GM12872 (cell line): Measurements from ENCODE around the gene EEFSEC.

Experiments used
- CTCF ChIP-seq: IDR thresholded peaks from 3 replicates; pipeline ENCODE4 v1.5.1; 2011; ENCODE audit warnings: low read depth, mild to moderate bottlenecking, low read length, moderate library complexity; ENCODE audit not compliant: insufficient read depth

EEFSEC gene

GRCh38 chr3:128356822-128357221 lies 203.5 kb downstream of the EEFSEC start:
- no peak for TF ChIP-seq CTCF

- TF ChIP-seq CTCF: no peak
These were observed 204.3 kb downstream of the EEFSEC start for GRCh38 chr3:128357538-128357937.

- TF ChIP-seq CTCF: no peak
These were observed 205.0 kb downstream of the EEFSEC start for GRCh38 chr3:128358156-128358895.

GRCh38 chr3:128359060-128359664 lies 205.9 kb downstream of the EEFSEC start:
- TF ChIP-seq CTCF: no peak

GRCh38 chr3:128359846-128360642 lies 206.8 kb downstream of the EEFSEC start:
- TF ChIP-seq CTCF: no peak

GRCh38 chr3:128360705-128361271 lies 207.5 kb downstream of the EEFSEC start:
- TF ChIP-seq CTCF: no peak
